GM18951 (cell line): ENCODE results near the gene C5orf46.
"Not testable (repeated sequence)": the region's sequence is repeated elsewhere in the genome, so short reads cannot be mapped to it uniquely, and the experiment has no call there.

ENCODE experiments used
- POLR2A ChIP-seq: IDR thresholded peaks from 4 replicates; pipeline ENCODE4 v1.6.1; 2011; ENCODE audit warnings: mild to moderate bottlenecking; ENCODE audit not compliant: insufficient read length, insufficient read depth; ENCODE audit errors: extremely low read depth
- in situ Hi-C: fragments of 300-500 bp; cut with MboI; formaldehyde crosslinking; loops from one replicate; pipeline ENCODE4 v1.12.0; 2022; ENCODE audit warnings: low sequenced_read_pairs, mixed read lengths, inconsistent platforms; ENCODE audit not compliant: unreplicated experiment

C5orf46 gene

DNA sequence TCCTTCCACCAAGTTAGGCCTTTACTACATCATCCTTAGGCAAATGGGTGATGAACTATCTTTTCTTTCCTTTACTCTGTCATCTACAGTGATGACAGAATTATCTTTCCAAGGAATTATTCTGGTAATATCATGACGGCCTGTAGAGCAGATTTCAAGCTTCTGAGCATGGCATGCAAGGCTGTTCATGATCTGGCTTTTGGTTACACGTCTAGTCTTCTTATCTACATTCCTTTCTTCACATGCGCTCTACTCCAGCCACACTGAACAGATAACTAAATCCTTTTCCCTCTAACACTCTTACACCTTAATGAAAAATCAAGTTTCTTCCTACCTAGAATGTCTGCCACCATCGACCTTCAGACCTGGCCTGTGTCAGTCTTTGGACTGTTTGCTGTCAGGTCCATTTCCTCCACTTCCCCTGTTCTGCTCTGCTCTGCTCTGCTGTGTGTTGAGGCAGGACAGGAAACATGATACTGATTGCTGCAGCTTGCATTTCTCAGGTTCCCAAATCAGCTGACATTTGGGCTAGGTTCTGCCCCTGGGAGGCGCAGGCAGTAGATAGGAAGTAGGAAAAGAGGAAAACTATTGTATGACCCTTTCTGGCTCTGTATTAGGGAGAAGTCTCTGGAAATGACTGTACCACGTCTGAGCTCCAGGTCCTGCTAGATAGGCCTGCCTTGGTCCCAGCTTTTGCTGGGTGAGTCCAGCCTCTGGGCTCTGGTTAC lies 23.6 kb downstream of the C5orf46 start:
- TF ChIP-seq POLR2A = no peak
- in situ Hi-C loops = no loop called here

DNA sequence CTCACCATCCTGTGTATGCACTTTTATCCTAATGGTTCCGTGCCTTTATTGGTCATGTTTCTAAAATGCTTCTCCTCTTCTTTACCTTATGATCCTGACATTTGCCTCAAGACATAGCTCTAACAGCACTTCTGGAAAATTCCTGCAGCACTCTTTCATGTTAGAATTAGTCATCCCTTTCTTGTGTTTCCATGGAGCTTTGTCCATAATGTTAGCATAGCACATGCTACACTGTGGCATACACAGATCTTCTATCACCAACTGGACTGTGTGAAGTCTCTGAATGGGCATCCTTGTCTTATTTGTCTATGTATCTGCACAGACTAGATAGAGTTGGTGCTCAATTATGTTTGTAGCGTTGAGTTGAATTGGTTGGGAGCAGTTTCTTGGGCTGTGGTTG lies 25.9 kb downstream of the C5orf46 start:
- no peak for TF ChIP-seq POLR2A
- in situ Hi-C loops = no loop called here

DNA sequence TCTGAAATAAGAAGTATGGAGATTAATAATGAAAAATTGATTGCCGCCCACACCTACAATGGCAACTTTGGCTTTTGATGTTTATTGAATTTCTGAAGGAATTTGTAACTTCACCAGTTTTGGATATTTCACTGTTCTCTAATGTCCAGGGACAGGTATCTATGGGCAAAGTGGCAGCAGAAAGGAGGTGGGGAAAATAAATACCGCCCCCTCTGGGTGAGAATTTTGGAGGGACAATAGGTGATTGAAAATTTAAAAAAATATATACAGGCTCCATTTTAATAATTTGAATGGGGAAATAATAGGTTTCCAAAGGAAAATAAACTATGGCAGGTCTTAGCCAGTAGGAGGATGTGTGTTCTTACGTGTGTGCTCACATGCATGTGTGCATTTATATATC lies 26.6 kb downstream of the C5orf46 start:
- in situ Hi-C loops = no loop called here
- no peak for TF ChIP-seq POLR2A

DNA sequence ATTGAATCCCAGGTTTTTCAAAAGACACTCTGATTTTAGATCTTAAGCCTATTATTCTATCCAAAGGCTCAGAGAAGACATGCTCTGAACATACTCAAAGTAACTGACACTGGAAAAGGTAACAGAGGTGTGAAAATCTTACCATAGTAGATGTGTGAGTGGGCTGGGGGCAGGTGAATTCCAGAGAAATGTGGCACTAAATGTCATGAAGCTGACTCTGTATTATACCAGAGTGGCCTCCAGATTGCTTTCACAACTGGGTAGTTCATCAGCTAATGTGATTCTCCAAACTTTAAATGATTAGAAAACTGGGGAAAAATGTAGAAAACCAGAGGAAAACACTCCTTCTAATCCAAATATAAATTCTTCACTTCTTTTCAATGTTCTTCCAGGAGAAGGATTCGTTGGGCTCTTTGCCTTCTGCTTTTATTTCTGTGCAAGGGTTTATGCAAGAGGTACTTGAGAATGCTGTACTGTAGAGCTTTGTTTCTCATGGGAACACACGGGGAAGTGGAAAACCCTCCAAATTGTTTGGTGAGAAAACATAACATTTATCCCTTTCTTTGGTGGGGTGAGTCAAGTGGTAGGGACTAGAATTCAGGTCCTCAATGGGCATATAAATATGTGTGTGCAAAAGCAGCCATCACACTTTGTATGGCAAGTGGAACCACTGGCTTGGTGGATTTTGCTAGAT lies 28.1 kb downstream of the C5orf46 start, which contains the start of gene SCGB3A2:
SCGB3A2 (plus strand) TSS at position 646 of the 694 bp plus-strand sequence. CDS start 93 bp downstream, outside the sequence.
- TF ChIP-seq POLR2A = no peak
- in situ Hi-C loops = no loop called here

DNA sequence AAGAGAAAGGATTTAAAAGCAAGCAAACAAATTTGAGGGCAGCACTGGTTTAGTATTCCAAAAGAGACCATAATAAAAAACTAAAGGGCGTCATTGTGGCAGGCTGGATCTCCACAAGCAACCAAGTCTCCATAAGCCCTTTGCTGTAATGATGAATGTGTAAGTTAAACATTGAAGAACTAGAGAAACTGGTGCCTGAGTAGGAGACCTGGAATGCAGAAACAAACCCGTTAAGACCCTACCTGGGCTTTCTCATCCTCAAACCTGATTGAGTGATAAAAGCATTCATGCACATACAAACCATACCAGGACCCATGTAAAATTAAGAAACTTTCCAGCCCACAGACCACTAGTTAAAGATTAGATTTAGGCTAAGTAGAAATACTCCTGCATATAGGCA lies 29.7 kb downstream of the C5orf46 start:
- no peak for TF ChIP-seq POLR2A
- in situ Hi-C loops = no loop called here

DNA sequence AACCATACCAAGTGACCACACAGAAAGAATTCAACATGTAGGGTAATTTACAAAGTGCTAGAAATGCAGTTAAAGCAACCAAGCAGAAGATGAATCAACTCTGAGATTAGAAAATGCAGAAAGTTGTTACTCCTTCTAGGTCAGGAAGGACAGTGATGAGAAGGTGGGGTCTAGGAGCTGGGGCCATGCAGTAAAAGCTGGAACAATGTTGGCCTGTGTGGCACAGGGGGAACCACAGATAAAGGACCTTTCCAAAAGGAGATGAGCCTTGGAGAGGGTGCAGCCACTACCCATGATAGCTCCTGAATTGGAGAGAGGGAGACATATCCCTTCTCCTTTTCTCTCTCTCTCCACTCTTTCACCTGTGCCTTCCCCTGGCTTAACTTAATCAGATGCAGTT lies 30.2 kb downstream of the C5orf46 start:
- in situ Hi-C loops = no loop called here
- no peak for TF ChIP-seq POLR2A

DNA sequence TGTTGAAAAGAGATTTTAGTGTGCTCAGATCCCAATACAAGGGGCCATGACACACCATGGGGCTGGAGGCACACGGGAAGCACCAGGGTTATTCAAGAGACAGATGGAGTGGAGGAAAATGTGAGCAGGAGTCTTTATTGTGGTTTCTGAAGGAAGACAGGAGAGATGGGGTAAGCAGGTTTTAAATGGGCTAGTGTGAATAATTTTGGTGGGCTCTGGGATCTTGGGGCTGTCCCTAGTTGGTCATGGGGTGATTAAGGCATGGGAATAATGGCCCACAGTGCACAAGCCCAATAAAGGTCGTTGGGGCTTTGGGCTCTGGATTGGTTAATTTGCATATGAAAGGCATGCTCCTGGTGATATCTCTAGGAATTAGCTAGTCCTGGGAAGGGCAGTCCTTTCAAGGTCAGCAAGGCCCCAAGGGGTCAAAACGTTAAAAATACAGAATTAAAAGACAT lies 31.4 kb downstream of the C5orf46 start:
- TF ChIP-seq POLR2A = no peak
- in situ Hi-C loops = no loop called here

DNA sequence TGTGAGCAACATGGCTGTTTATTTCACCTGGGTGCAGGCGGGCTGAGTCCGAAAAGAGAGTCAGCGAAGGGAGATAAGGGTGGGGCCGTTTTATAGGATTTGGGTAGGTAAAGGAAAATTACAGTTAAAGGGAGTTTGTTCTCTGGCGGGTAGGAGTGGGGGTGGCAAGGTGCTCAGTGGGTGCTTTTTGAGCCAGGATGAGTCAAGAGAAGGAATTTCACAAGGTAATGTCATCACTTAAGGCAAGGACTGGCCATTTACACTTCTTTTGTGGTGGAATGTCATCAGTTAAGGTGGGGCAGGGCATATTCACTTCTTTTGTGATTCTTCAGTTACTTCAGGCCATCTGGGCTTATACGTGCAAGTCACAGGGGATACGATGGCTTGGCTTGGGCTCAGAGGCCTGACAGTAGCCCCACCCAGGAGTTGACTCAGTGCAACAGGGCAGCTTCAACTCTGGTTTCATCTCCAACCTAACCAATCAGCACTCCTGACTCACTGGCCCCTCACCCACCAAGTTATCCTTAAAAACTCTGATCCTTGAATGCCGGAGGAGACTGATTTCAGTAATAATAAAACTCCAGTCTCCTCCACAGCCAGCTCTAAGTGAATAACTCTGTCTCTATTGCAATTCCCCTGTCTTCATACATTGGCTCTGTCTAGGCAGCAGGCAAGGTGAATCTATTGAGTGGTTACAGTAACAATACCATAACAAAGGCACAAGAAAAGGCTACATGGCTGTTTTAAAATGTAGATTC lies 32.0 kb downstream of the C5orf46 start:
- in situ Hi-C loops = not testable (repeated sequence)

DNA sequence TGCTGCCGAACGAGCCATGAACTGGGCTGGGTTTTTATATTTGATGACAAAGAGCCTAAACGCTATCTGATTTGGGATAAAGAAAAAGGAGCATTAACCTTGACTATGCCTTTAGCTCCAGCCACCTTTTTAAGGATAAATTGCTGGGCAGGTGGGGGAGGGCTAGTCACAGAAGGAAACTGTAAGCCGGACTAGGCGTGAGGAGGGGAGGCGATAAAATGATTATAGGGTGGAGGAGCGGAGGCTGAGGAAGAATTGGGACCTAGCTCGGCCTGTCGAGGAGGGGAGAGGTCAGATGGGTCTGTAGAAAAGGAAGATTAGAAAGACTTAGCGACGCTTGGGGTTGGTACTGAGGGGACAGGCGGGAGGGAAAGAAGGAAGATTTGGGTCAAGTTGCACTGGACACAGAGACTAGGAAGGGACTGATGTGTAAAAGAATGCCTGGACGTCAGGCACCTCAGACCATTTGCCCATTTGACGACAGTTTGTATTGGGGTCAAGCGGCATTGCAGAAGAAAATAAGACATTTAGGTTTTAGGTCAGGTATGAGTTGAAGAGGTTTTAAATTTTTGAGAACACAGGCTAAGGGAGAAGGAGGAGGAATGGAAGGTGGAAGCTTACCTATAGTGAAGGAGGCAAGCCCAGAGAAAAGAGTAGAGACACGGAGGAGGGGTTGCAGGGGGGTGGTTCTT lies 33.4 kb downstream of the C5orf46 start:
- in situ Hi-C loops = not testable (repeated sequence)

DNA sequence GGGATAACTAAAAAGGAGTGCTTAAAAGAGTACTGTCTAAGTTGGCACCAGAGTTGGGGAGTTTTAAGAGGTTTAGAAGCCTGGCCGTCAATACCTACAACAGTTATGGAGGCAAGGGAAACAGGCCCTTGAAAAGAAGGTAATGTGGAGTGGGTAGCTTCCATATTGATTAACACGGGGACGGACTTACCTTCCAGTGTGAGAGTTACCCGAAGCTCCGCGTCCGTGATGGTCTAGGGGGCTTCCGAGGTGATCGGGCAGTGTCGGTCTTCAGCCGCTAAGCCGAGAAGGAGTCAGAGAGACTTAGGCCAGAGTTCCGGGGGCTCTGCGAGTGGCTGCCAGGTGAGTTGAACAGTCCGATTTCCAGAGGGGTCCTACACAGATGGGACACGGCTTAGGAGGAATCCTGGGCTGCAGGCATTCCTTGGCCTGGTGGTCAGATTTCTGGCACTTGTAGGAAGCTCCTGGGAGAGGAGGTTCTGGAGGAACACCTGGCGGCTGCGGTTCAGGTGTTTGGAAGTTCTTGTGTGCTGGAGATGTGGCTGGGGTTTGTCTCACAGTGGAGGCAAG lies 34.3 kb downstream of the C5orf46 start:
- in situ Hi-C loops = not testable (repeated sequence)

DNA sequence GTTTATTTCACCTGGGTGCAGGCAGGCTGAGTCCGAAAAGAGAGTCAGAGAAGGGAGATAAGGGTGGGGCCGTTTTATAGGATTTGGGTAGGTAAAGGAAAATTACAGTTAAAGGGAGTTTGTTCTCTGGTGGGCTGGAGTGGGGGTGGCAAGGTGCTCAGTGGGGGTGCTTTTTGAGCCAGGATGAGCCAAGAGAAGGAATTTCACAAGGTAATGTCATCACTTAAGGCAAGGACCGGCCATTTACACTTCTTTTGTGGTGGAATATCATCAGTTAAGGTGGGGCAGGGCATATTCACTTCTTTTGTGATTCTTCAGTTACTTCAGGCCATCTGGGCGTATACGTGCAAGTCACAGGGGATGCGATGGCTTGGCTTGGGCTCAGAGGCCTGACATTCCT lies 36.4 kb downstream of the C5orf46 start:
- in situ Hi-C loops = not testable (repeated sequence)

DNA sequence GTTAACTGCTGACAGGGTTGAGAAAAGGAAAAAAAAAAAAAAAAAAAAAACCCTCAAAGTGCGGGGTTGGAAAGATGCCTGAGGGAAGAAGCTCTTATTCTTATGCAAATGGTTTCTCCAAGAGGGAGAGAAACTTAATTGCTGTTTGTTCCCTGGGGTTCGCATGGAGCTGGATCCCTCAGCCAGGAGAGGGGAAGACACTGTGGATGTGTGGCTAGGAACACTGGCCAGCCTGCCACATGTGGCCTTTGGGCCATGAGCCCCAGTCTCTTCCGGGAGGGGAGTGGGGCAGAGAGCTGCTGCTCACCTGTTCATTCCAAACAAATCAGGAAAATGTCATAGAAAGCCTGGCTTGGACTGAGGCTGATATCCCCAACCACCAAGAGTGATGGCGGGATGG lies 37.2 kb downstream of the C5orf46 start:
- no peak for TF ChIP-seq POLR2A
- in situ Hi-C loops = no loop called here

DNA sequence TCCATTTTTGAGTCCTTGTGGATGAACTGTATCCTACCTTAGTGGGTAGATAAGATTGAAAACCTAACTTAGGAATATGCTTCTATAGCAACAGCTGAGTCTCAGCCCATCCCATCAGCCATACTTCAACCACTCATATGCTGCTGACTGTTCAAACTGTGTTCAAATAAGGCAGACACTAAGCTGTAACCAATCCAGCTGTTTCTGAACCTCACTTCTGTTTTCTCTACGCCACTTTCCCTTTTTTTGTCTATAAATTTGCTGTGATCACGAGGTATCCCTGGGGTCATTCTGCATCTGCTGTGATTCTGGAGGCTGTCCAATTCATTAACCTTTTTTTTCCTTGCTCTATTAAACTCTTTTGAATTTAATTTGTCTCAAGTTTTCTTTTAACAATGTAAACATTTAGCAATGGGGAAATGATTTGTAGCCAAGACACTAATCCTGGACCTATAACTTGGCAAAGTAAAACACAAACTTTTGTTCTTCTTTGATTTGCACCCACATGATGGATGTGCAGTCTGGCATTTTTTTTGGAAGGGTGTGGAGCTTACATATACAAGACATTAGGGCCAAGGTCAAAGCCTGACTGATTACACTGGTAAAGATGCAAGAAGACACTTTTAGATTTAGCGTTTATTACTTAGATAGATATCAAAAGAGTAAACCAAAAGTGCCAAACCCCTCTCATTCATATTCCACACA lies 42.7 kb downstream of the C5orf46 start:
- in situ Hi-C loops = no loop called here

More for the DNA sequence above, 42.7 kb downstream of the C5orf46 start:
- TF ChIP-seq POLR2A = no peak
